ENCODE data around the gene GREB1L. TPM values are rescaled to one million over a fixed set of nuclear protein-coding genes. Genes with fewer than 3 reads are reported as not detected.

The GREB1L gene
- total RNA-seq, 1 donor from 2014 or later, result 8.6 TPM

- TF ChIP-seq CTCF (IDR thresholded peaks at IDR 0.05; ENCODE audit: unreplicated experiment), result no peak
- no peak for DNase-seq (ENCODE audit: low spot score, unreplicated experiment)
- H3K4me3 Mint-ChIP-seq (ENCODE audit: low read depth), result no peak overlapping the region
- no peaks in the 10 kb centered on the region for H3K36me3 Mint-ChIP-seq (ENCODE audit: insufficient read depth)
- no peak overlapping the region for H3K27ac Mint-ChIP-seq
- no peaks in the 10 kb centered on the region for H3K27me3 Mint-ChIP-seq
- H3K9me3 Mint-ChIP-seq (ENCODE audit: low read depth), result no peaks in the 10 kb centered on the region
- no peaks in the 10 kb centered on the region for H3K4me1 Mint-ChIP-seq (ENCODE audit: low read depth)
These were observed 206.3 kb downstream of the GREB1L start for GRCh38 chr18:21448299-21448698.

GRCh38 chr18:21449367-21450290 is 207.6 kb downstream of the GREB1L start:
- Mint-ChIP-seq H3K36me3 (ENCODE audit: insufficient read depth) (no peaks in the 10 kb centered on the region), H3K27ac (no peak overlapping the region), H3K27me3 (no peaks in the 10 kb centered on the region), H3K4me3 (ENCODE audit: low read depth) (no peak overlapping the region), H3K4me1 (ENCODE audit: low read depth) (peaks cover 2% of the 10 kb centered on the region), H3K9me3 (ENCODE audit: low read depth) (no peaks in the 10 kb centered on the region)
- no peak for TF ChIP-seq CTCF (IDR thresholded peaks at IDR 0.05; ENCODE audit: unreplicated experiment)
- no peak for DNase-seq (ENCODE audit: low spot score, unreplicated experiment)

GRCh38 chr18:21450503-21450902 is 208.5 kb downstream of the GREB1L start:
- H3K4me1 Mint-ChIP-seq (ENCODE audit: low read depth), result peaks cover 2% of the 10 kb centered on the region
- TF ChIP-seq CTCF (IDR thresholded peaks at IDR 0.05; ENCODE audit: unreplicated experiment), result no peak
- H3K4me3 Mint-ChIP-seq (ENCODE audit: low read depth), result no peak overlapping the region
- peaks cover 1% of the 10 kb centered on the region for H3K36me3 Mint-ChIP-seq (ENCODE audit: insufficient read depth)
- DNase-seq (ENCODE audit: low spot score, unreplicated experiment), result no peak
- no peaks in the 10 kb centered on the region for H3K27me3 Mint-ChIP-seq
- no peak overlapping the region for H3K27ac Mint-ChIP-seq
- no peaks in the 10 kb centered on the region for H3K9me3 Mint-ChIP-seq (ENCODE audit: low read depth)

- H3K9me3 Mint-ChIP-seq (ENCODE audit: low read depth), result no peaks in the 10 kb centered on the region
- peaks cover 1% of the 10 kb centered on the region for H3K36me3 Mint-ChIP-seq (ENCODE audit: insufficient read depth)
- no peak for TF ChIP-seq CTCF (IDR thresholded peaks at IDR 0.05; ENCODE audit: unreplicated experiment)
- H3K4me3 Mint-ChIP-seq (ENCODE audit: low read depth), result no peak overlapping the region
- no peaks in the 10 kb centered on the region for H3K27me3 Mint-ChIP-seq
- no peak for DNase-seq (ENCODE audit: low spot score, unreplicated experiment)
- H3K4me1 Mint-ChIP-seq (ENCODE audit: low read depth), result peaks cover 2% of the 10 kb centered on the region
- H3K27ac Mint-ChIP-seq, result no peak overlapping the region
These were observed 208.9 kb downstream of the GREB1L start for GRCh38 chr18:21450913-21451312.

- Mint-ChIP-seq H3K4me1 (ENCODE audit: low read depth) (peaks cover 5% of the 10 kb centered on the region), H3K36me3 (ENCODE audit: insufficient read depth) (peaks cover 1% of the 10 kb centered on the region), H3K4me3 (ENCODE audit: low read depth) (no peak overlapping the region), H3K27ac (no peak overlapping the region), H3K9me3 (ENCODE audit: low read depth) (no peaks in the 10 kb centered on the region), H3K27me3 (no peaks in the 10 kb centered on the region)
- no peak for DNase-seq (ENCODE audit: low spot score, unreplicated experiment)
- TF ChIP-seq CTCF (IDR thresholded peaks at IDR 0.05; ENCODE audit: unreplicated experiment), result no peak
These were observed 209.8 kb downstream of the GREB1L start for GRCh38 chr18:21451851-21452250.
